HG03571 (cell line): ENCODE results near the gene ZBTB8A.
"Not testable (repeated sequence)": the region's sequence is repeated elsewhere in the genome, so short reads cannot be mapped to it uniquely, and the experiment has no call there.

ENCODE experiments used
- ATAC-seq: cut with Tn5 transposase; IDR thresholded peaks from one replicate; pipeline ENCODE4 v1.9.1; 2021; ENCODE audit not compliant: unreplicated experiment

The ZBTB8A gene

GRCh38 chr1:32538887-32539583 lies at the start of gene ZBTB8A:
TSS of gene ZBTB8A (plus strand) at chr1:32539427. CDS start at chr1:32592932, 53,505 bp downstream.
- no peak for ATAC-seq

GRCh38 chr1:32489774-32490454 lies 49.3 kb upstream of the ZBTB8A start:
- ATAC-seq: no peak

GRCh38 chr1:32491386-32491785 lies 47.8 kb upstream of the ZBTB8A start:
- ATAC-seq: no peak

GRCh38 chr1:32494196-32494595 lies 45.0 kb upstream of the ZBTB8A start:
- ATAC-seq: no peak

- ATAC-seq: no peak
Observed at GRCh38 chr1:32494711-32495337, 44.4 kb upstream of the ZBTB8A start.

- no peak for ATAC-seq
Observed at GRCh38 chr1:32496127-32496526, 43.1 kb upstream of the ZBTB8A start.

GRCh38 chr1:32498751-32499150 lies 40.5 kb upstream of the ZBTB8A start:
- ATAC-seq: no peak

- peak; percentile 51 for ATAC-seq
Observed at GRCh38 chr1:32500387-32501209, 38.6 kb upstream of the ZBTB8A start.

- ATAC-seq: no peak
Observed at GRCh38 chr1:32501865-32502264, 37.4 kb upstream of the ZBTB8A start.

- ATAC-seq: no peak
Observed at GRCh38 chr1:32503153-32503552, 36.1 kb upstream of the ZBTB8A start.

GRCh38 chr1:32507021-32507420 lies 32.2 kb upstream of the ZBTB8A start:
- ATAC-seq: no peak

- no peak for ATAC-seq
Observed at GRCh38 chr1:32508761-32509160, 30.5 kb upstream of the ZBTB8A start.

GRCh38 chr1:32509939-32510338 lies 29.3 kb upstream of the ZBTB8A start:
- no peak for ATAC-seq

- no peak for ATAC-seq
Observed at GRCh38 chr1:32516402-32516801, 22.8 kb upstream of the ZBTB8A start.

- no peak for ATAC-seq
Observed at GRCh38 chr1:32518976-32519375, 20.3 kb upstream of the ZBTB8A start.

- ATAC-seq: no peak
Observed at GRCh38 chr1:32521165-32521564, 18.1 kb upstream of the ZBTB8A start.

GRCh38 chr1:32525053-32525452 lies 14.2 kb upstream of the ZBTB8A start:
- no peak for ATAC-seq

GRCh38 chr1:32525661-32526444 lies 13.4 kb upstream of the ZBTB8A start:
- ATAC-seq: no peak

GRCh38 chr1:32528550-32528949 lies 10.7 kb upstream of the ZBTB8A start:
- not testable (repeated sequence) for ATAC-seq

GRCh38 chr1:32533792-32534327 lies 5.4 kb upstream of the ZBTB8A start:
- ATAC-seq: no peak
